Measurements from ENCODE around the gene AHCYL2.

The AHCYL2 gene

GRCh38 chr7:129388333-129389098 is 163.7 kb downstream of the AHCYL2 start:
- TF ChIP-seq POLR2AphosphoS5 (IDR thresholded peaks at IDR 0.05; ENCODE audit: low read depth, low read length) (no peak), SIN3A (IDR thresholded peaks at IDR 0.05; ENCODE audit: borderline replicate concordance, insufficient read depth, low read length) (no peak), FOXP2 (optimal IDR thresholded peaks at IDR 0.05; ENCODE audit: borderline replicate concordance, extremely low read depth, extremely low read length, insufficient read depth) (no peak), TAF1 (IDR thresholded peaks at IDR 0.05; ENCODE audit: borderline replicate concordance, insufficient read depth, low read length) (no peak), REST (IDR thresholded peaks at IDR 0.05; ENCODE audit: insufficient read depth in 1 of 2, low read depth in 2 of 2, low read length in 2 of 2) (no peak)

DNA sequence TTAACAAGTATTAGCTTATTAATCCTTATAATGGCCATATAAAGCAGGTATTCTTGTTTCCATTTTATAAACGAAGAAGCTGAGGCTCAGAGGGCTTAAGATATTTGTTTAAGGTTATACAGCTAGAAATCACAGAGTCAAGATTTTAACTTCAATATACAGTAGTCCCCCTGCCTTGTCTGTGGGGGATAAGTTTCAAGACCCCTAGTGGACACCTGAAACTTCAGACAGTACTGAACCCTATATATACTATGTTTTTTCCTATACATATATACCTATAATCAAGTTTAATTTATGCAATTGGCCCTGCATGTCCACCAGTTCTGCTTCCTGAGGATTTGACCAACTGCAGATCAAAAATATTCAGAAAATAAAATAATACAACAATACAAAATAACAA is 165.0 kb downstream of the AHCYL2 start:
- no peak for TF ChIP-seq TAF1 (IDR thresholded peaks at IDR 0.05; ENCODE audit: borderline replicate concordance, insufficient read depth, low read length)
- TF ChIP-seq REST (IDR thresholded peaks at IDR 0.05; ENCODE audit: insufficient read depth in 1 of 2, low read depth in 2 of 2, low read length in 2 of 2) = no peak
- TF ChIP-seq POLR2AphosphoS5 (IDR thresholded peaks at IDR 0.05; ENCODE audit: low read depth, low read length) = no peak
- no peak for TF ChIP-seq SIN3A (IDR thresholded peaks at IDR 0.05; ENCODE audit: borderline replicate concordance, insufficient read depth, low read length)
- no peak for TF ChIP-seq FOXP2 (optimal IDR thresholded peaks at IDR 0.05; ENCODE audit: borderline replicate concordance, extremely low read depth, extremely low read length, insufficient read depth)

DNA sequence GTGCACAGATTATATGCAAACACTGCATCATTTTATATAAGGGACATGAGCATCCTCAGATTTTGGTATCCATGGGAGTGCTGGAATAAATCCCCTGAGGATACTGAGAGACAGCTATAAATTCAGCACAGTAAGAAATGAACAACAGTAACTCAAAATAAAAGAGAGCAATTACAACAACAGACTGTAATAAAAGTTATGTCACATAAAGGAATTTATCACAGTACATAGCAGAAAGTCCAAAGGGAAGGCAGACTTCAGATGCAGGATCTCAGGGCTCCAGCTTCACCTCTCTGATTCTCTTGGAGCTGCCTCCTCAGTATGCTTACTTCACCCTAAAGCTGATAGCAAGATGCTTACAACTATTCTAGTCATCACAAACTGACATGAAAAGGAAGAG is 165.5 kb downstream of the AHCYL2 start:
- TF ChIP-seq SIN3A (IDR thresholded peaks at IDR 0.05; ENCODE audit: borderline replicate concordance, insufficient read depth, low read length) (no peak), REST (IDR thresholded peaks at IDR 0.05; ENCODE audit: insufficient read depth in 1 of 2, low read depth in 2 of 2, low read length in 2 of 2) (no peak), TAF1 (IDR thresholded peaks at IDR 0.05; ENCODE audit: borderline replicate concordance, insufficient read depth, low read length) (no peak), POLR2AphosphoS5 (IDR thresholded peaks at IDR 0.05; ENCODE audit: low read depth, low read length) (no peak), FOXP2 (optimal IDR thresholded peaks at IDR 0.05; ENCODE audit: borderline replicate concordance, extremely low read depth, extremely low read length, insufficient read depth) (no peak)

DNA sequence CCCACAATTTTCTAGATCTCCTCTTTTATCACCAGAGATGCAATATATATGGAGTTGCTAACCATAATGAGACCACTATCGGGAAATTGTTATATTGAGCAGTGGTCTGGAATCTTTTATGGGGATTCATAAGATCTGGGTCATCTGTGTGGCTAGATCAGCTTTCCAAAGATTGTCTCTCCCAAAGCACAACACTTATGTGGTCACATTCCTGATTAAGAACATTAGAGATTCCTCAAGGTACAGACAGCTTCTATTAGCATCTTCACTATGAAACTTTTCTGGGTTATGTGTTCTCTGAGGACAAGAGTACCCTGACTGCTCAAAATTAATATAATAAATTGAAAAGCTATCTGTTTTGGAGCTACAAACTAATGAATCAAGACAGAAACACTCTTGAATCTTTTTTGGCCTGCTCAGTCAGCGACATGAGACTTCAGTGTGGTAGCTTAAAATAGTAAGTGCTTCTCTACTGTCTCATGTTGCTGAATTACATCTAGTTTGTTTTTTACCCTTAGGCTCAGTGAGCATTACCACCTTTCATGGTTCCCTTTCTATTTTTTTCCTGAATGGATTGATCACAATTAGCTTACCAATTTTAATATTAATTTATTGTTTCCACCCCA is 166.8 kb downstream of the AHCYL2 start:
- no peak for TF ChIP-seq POLR2AphosphoS5 (IDR thresholded peaks at IDR 0.05; ENCODE audit: low read depth, low read length)
- TF ChIP-seq REST (IDR thresholded peaks at IDR 0.05; ENCODE audit: insufficient read depth in 1 of 2, low read depth in 2 of 2, low read length in 2 of 2) = no peak
- no peak for TF ChIP-seq FOXP2 (optimal IDR thresholded peaks at IDR 0.05; ENCODE audit: borderline replicate concordance, extremely low read depth, extremely low read length, insufficient read depth)
- TF ChIP-seq SIN3A (IDR thresholded peaks at IDR 0.05; ENCODE audit: borderline replicate concordance, insufficient read depth, low read length) = no peak
- no peak for TF ChIP-seq TAF1 (IDR thresholded peaks at IDR 0.05; ENCODE audit: borderline replicate concordance, insufficient read depth, low read length)

Measured in PFSK-1 (cell line).